ENCODE results near the gene DLEC1.

Gene DLEC1

GRCh38 chr3:38088126-38089078 is 49.4 kb downstream of the DLEC1 start:
- DNase-seq: no peak

- no peak for DNase-seq
Measured at GRCh38 chr3:38089163-38089562, 50.2 kb downstream of the DLEC1 start.

GRCh38 chr3:38090453-38090852 is 51.4 kb downstream of the DLEC1 start:
- DNase-seq: no peak

- no peak for DNase-seq
Measured at GRCh38 chr3:38094999-38095398, 56.0 kb downstream of the DLEC1 start.

- no peak for DNase-seq
Measured at GRCh38 chr3:38095669-38096483, 56.9 kb downstream of the DLEC1 start.

GRCh38 chr3:38097446-38098375 is 58.7 kb downstream of the DLEC1 start:
- no peak for DNase-seq

- DNase-seq: no peak
Measured at GRCh38 chr3:38098376-38098723, 59.3 kb downstream of the DLEC1 start.

GRCh38 chr3:38099518-38099917 is 60.5 kb downstream of the DLEC1 start:
- DNase-seq: no peak

GRCh38 chr3:38100498-38100897 is 61.5 kb downstream of the DLEC1 start:
- DNase-seq: no peak

GRCh38 chr3:38101811-38102443 is 62.9 kb downstream of the DLEC1 start:
- no peak for DNase-seq

GRCh38 chr3:38102444-38102814 is 63.4 kb downstream of the DLEC1 start:
- DNase-seq: no peak

GRCh38 chr3:38105525-38105924 is 66.5 kb downstream of the DLEC1 start:
- no peak for DNase-seq

GRCh38 chr3:38107911-38108648 is 69.1 kb downstream of the DLEC1 start:
- DNase-seq: no peak

- no peak for DNase-seq
Measured at GRCh38 chr3:38108649-38109579, 69.9 kb downstream of the DLEC1 start.

- DNase-seq: no peak
Measured at GRCh38 chr3:38109580-38110313, 70.7 kb downstream of the DLEC1 start.

GRCh38 chr3:38110314-38111050 is 71.5 kb downstream of the DLEC1 start:
- DNase-seq: no peak

GRCh38 chr3:38111201-38111600 is 72.2 kb downstream of the DLEC1 start:
- DNase-seq: no peak

- no peak for DNase-seq
Measured at GRCh38 chr3:38111696-38112377, 72.8 kb downstream of the DLEC1 start.

All from NCI-H748 treated with DMSO at 0.1 percent for 48 hours (cell line).